ENCODE results near the gene GID4. TPM values are rescaled to one million over a fixed set of nuclear protein-coding genes. Genes with fewer than 3 reads are reported as not detected.

GID4 gene
- total and polyA plus RNA-seq, 4 donors, result 1.7 to 4.9 (median 3.7) TPM

DNA sequence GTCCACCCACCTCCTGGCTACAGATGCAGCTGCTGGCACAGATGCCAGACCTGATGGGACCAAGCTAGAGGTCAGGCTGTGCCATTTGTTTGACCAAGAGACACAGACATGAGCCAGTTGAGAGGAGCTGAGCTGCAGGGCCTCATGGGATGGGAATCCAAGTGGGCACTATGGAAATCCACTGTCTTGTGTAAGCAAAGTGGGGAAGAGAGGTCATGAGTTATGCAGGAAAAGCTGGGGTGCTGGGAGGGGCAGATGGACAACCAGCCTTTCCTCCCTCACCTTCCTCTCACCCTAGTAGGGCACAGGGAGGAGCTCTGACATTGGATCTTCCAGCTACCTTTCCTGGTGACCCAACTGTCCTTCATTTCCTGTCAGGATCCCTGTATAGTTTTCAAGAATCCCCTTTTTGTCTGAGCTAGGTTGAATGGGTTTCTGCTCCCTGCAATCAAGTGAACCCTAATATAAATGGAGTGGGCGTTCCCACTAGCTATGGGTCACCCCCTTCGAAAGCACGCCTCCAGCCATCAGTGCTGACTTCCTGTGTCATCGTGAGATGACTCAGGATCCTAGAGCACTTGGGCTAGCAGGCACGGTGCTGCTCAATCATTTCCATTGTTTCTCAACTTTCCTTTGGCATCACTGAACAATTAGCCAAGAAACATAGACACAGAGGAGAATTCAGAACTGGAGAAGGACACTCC, 13.8 kb upstream of the GID4 start (continued):
- TF ChIP-seq, protein P1, sequence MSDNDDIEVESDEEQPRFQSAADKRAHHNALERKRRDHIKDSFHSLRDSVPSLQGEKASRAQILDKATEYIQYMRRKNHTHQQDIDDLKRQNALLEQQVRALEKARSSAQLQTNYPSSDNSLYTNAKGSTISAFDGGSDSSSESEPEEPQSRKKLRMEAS (IDR thresholded peaks at IDR 0.05), result no peak
- TF ChIP-seq, protein P2, sequence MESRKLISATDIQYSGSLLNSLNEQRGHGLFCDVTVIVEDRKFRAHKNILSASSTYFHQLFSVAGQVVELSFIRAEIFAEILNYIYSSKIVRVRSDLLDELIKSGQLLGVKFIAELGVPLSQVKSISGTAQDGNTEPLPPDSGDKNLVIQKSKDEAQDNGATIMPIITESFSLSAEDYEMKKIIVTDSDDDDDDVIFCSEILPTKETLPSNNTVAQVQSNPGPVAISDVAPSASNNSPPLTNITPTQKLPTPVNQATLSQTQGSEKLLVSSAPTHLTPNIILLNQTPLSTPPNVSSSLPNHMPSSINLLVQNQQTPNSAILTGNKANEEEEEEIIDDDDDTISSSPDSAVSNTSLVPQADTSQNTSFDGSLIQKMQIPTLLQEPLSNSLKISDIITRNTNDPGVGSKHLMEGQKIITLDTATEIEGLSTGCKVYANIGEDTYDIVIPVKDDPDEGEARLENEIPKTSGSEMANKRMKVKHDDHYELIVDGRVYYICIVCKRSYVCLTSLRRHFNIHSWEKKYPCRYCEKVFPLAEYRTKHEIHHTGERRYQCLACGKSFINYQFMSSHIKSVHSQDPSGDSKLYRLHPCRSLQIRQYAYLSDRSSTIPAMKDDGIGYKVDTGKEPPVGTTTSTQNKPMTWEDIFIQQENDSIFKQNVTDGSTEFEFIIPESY (IDR thresholded peaks at IDR 0.05), result no peak
- TF ChIP-seq FOXA1 (IDR thresholded peaks at IDR 0.05), result no peak

DNA sequence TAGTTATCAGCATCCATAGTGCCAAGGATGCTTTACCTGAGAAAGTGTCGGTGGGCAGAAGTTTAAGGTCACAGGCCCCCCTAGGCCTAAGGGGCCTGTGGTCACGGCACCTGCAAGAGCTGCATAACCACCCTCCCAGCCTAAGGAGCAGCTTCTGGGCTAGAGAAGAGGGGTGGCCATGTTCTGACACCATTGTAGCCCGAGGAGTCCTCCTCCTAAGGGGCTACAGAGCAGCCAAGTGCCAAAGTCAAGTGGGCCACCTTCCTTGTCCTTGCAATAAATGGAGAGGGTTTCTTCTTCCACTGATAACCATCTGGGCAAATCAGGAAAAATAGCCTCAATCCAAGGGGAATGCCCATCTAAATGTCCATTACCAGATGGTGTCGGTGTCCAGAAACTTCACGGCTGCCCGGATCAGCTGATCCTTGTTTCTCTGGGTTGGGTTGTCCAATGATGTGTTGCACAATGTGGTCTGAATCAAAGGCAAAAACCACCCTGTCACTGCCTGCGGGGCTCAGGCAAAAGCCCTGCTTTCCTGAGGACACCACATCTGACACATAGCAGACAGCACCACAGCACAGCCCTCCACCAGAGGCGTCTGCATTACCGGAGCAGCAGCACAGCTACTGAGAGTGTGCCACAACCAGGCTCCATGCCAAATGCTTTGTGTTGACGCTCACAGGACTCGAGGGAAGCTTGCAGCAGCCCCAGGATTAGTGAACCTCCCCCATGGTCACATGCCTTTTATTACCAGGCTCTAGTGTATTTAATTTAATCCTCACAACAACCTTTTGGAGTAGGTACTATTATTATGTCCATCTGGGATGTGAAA, 13.0 kb upstream of the GID4 start:
- Histone ChIP-seq H3K4me3 (ENCODE audit: low read depth in 1 of 3, low read length in 3 of 3) (no peak overlapping the region), H3K27me3 (ENCODE audit: control insufficient read depth in 4 of 4, insufficient read depth in 4 of 4, low read length in 3 of 4) (no peaks in the 10 kb centered on the region), H3K4me1 (ENCODE audit: control insufficient read depth in 4 of 4, insufficient read depth in 4 of 4, low read length in 3 of 4) (peaks cover 0 to 8% (median 4%) of the 10 kb centered on the region in 4 donors), H3K9me3 (ENCODE audit: control insufficient read depth in 4 of 4, low read length in 3 of 4) (no peaks in the 10 kb centered on the region), H3K36me3 (ENCODE audit: control insufficient read depth in 4 of 4, insufficient read depth in 3 of 4, low read depth in 1 of 4, low read length in 3 of 4) (peaks cover 0 to 15% (median 4%) of the 10 kb centered on the region in 4 donors), H3K9ac (ENCODE audit: low read depth in 1 of 2, low read length in 2 of 2) (no peak overlapping the region), H3K27ac (ENCODE audit: low read depth in 1 of 2, low read length in 2 of 2) (no peak overlapping the region)
- DNase-seq (ENCODE audit: low spot score), result no peak
- TF ChIP-seq RXRA (IDR thresholded peaks at IDR 0.05) (peak in 1 of 2 donors; percentile 7), TAF1 (conservative IDR thresholded peaks at IDR 0.05) (no peak), FOXA2 (IDR thresholded peaks at IDR 0.05) (no peak)
- WGBS, result 48% methylated on average over 11 of the region's 11 CpGs

DNA sequence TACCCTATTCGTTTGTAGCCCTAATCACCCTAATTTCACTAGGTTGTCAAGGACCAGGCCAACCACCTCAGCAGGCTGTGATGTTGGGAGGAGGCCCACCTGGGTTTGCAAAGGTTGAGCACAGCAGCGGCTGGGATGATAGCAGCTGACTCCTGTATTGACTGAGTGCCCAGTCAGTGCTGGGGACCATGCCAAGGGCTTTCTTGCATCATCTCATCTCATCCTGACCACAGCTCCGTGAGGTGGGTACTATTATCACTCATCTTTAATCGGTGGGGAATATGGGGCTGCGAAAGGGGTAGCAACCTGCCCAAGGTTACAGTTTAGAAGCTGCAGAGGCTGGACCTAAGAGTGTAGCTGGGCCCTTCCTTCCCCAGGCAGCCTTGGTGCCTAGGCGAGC, 11.9 kb upstream of the GID4 start:
- WGBS, result 61% methylated on average over 6 of the region's 6 CpGs
- TF ChIP-seq HNF4G (IDR thresholded peaks at IDR 0.05) (no peak), SP1 (IDR thresholded peaks at IDR 0.05) (peak; percentile 10), RXRA (IDR thresholded peaks at IDR 0.05) (peak in 1 of 2 donors; percentile 25), HNF4A (conservative IDR thresholded peaks at IDR 0.05) (no peak), JUND (IDR thresholded peaks at IDR 0.05) (no peak), GABPA (IDR thresholded peaks at IDR 0.05 in 1 of 2, conservative IDR thresholded peaks at IDR 0.05 in 1 of 2) (no peak), FOXA1 (IDR thresholded peaks at IDR 0.05) (peak; percentile 60), NR2F2 (IDR thresholded peaks at IDR 0.05) (no peak), TAF1 (conservative IDR thresholded peaks at IDR 0.05) (no peak), EGR1 (IDR thresholded peaks at IDR 0.05; ENCODE audit: low read depth in 2 of 2) (no peak), RAD21 (IDR thresholded peaks at IDR 0.05) (no peak), FOXA2 (IDR thresholded peaks at IDR 0.05) (peak; percentile 84), YY1 (IDR thresholded peaks at IDR 0.05) (no peak)
- TF ChIP-seq, protein P3, sequence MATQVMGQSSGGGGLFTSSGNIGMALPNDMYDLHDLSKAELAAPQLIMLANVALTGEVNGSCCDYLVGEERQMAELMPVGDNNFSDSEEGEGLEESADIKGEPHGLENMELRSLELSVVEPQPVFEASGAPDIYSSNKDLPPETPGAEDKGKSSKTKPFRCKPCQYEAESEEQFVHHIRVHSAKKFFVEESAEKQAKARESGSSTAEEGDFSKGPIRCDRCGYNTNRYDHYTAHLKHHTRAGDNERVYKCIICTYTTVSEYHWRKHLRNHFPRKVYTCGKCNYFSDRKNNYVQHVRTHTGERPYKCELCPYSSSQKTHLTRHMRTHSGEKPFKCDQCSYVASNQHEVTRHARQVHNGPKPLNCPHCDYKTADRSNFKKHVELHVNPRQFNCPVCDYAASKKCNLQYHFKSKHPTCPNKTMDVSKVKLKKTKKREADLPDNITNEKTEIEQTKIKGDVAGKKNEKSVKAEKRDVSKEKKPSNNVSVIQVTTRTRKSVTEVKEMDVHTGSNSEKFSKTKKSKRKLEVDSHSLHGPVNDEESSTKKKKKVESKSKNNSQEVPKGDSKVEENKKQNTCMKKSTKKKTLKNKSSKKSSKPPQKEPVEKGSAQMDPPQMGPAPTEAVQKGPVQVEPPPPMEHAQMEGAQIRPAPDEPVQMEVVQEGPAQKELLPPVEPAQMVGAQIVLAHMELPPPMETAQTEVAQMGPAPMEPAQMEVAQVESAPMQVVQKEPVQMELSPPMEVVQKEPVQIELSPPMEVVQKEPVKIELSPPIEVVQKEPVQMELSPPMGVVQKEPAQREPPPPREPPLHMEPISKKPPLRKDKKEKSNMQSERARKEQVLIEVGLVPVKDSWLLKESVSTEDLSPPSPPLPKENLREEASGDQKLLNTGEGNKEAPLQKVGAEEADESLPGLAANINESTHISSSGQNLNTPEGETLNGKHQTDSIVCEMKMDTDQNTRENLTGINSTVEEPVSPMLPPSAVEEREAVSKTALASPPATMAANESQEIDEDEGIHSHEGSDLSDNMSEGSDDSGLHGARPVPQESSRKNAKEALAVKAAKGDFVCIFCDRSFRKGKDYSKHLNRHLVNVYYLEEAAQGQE (IDR thresholded peaks at IDR 0.05), result no peak
- TF ChIP-seq, protein P2 (IDR thresholded peaks at IDR 0.05), result no peak
- TF ChIP-seq, protein P4, sequence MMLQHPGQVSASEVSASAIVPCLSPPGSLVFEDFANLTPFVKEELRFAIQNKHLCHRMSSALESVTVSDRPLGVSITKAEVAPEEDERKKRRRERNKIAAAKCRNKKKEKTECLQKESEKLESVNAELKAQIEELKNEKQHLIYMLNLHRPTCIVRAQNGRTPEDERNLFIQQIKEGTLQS (IDR thresholded peaks at IDR 0.05), result peak; percentile 86
- TF ChIP-seq, protein P1 (IDR thresholded peaks at IDR 0.05), result no peak
- TF ChIP-seq, protein P5, sequence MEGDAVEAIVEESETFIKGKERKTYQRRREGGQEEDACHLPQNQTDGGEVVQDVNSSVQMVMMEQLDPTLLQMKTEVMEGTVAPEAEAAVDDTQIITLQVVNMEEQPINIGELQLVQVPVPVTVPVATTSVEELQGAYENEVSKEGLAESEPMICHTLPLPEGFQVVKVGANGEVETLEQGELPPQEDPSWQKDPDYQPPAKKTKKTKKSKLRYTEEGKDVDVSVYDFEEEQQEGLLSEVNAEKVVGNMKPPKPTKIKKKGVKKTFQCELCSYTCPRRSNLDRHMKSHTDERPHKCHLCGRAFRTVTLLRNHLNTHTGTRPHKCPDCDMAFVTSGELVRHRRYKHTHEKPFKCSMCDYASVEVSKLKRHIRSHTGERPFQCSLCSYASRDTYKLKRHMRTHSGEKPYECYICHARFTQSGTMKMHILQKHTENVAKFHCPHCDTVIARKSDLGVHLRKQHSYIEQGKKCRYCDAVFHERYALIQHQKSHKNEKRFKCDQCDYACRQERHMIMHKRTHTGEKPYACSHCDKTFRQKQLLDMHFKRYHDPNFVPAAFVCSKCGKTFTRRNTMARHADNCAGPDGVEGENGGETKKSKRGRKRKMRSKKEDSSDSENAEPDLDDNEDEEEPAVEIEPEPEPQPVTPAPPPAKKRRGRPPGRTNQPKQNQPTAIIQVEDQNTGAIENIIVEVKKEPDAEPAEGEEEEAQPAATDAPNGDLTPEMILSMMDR (IDR thresholded peaks at IDR 0.05; ENCODE audit: low read depth, low read length, missing input control), result no peak
- Histone ChIP-seq H3K27me3 (ENCODE audit: control insufficient read depth in 4 of 4, insufficient read depth in 4 of 4, low read length in 3 of 4) (no peaks in the 10 kb centered on the region), H3K9ac (ENCODE audit: low read depth in 1 of 2, low read length in 2 of 2) (no peak overlapping the region), H3K27ac (ENCODE audit: low read depth in 1 of 2, low read length in 2 of 2) (no peak overlapping the region), H3K4me3 (ENCODE audit: low read depth in 1 of 3, low read length in 3 of 3) (no peak overlapping the region), H3K9me3 (ENCODE audit: control insufficient read depth in 4 of 4, low read length in 3 of 4) (no peaks in the 10 kb centered on the region), H3K4me1 (ENCODE audit: control insufficient read depth in 4 of 4, insufficient read depth in 4 of 4, low read length in 3 of 4) (peaks cover 0 to 8% (median 4%) of the 10 kb centered on the region in 4 donors), H3K36me3 (ENCODE audit: control insufficient read depth in 4 of 4, insufficient read depth in 3 of 4, low read depth in 1 of 4, low read length in 3 of 4) (peaks cover 0 to 5% (median 4%) of the 10 kb centered on the region in 4 donors)
- DNase-seq (ENCODE audit: low spot score), result no peak
